Activated CD8-positive, alpha-beta memory T cell treated with anti-CD3 and anti-CD28 coated beads, Interleukin-2, amount 10 ng/mL, durations not matched to agents 7 days and 5 days (primary cell): ENCODE results near the gene GABRD. TPM values are rescaled to one million over a fixed set of nuclear protein-coding genes. Genes with fewer than 3 reads are reported as not detected.

ENCODE experiments used
- ATAC-seq: fragments of 150-1000 bp; cut with Tn5 transposase; one replicate; pipeline ENCODE4 v1.10.0; 2021; ENCODE audit warnings: moderate library complexity
- CTCF ChIA-PET: fragments of 350-600 bp; sonication (Branson Sonifier 250); formaldehyde crosslinking; loops from one replicate; lab custom pipeline; 2021; ENCODE audit warnings: antibody characterized with exemption; lab: Charles Lee
- DNase-seq: peaks from one replicate; pipeline ENCODE4 v3.0.0-alpha.2; 2020
- H3K27ac Mint-ChIP-seq: one replicate; pipeline ENCODE4 v1.8.0; 2021; ENCODE audit warnings: mild to moderate bottlenecking, mixed read lengths
- H3K27me3 Mint-ChIP-seq: one replicate; pipeline ENCODE4 v1.8.0; 2021; ENCODE audit warnings: mixed read lengths
- H3K36me3 Mint-ChIP-seq: one replicate; pipeline ENCODE4 v1.8.0; 2021; ENCODE audit warnings: mild to moderate bottlenecking, mixed read lengths
- H3K4me1 Mint-ChIP-seq: one replicate; pipeline ENCODE4 v1.8.0; 2021; ENCODE audit warnings: mixed read lengths
- H3K4me3 Mint-ChIP-seq: one replicate; pipeline ENCODE4 v1.8.0; 2021; ENCODE audit warnings: mild to moderate bottlenecking, moderate library complexity, mixed read lengths
- H3K9me3 Mint-ChIP-seq: one replicate; pipeline ENCODE4 v1.8.0; 2022; ENCODE audit warnings: low read depth, mixed read lengths
- total RNA-seq, 2 experiments: library from RNA; stranded (reverse); gene quantifications; one replicate each; pipeline ENCODE4 v1.2.3, GENCODE V29; 2021

The GABRD gene
- total RNA-seq, 2 experiments from 2014 or later: not detected

- no peak overlapping the region for H3K27ac Mint-ChIP-seq
- H3K36me3 Mint-ChIP-seq: no peaks in the 10 kb centered on the region
- H3K4me1 Mint-ChIP-seq: peaks cover 3% of the 10 kb centered on the region
- no peaks in the 10 kb centered on the region for H3K27me3 Mint-ChIP-seq
- CTCF ChIA-PET: no interaction called here
- DNase-seq (no peak), ATAC-seq (no peak)
- no peaks in the 10 kb centered on the region for H3K9me3 Mint-ChIP-seq
- no peak overlapping the region for H3K4me3 Mint-ChIP-seq
Measured at GRCh38 chr1:2027961-2028583, 8.9 kb downstream of the GABRD start.

- DNase-seq: no peak
- CTCF ChIA-PET: interaction anchor here (1.0 kb wide), 1 partner anchor 15 kb away, joined by 4 read pairs; no protein-coding TSS in a partner anchor
- Mint-ChIP-seq H3K9me3 (no peaks in the 10 kb centered on the region), H3K36me3 (no peaks in the 10 kb centered on the region), H3K27me3 (no peaks in the 10 kb centered on the region), H3K27ac (no peak overlapping the region), H3K4me3 (no peak overlapping the region), H3K4me1 (peaks cover 3% of the 10 kb centered on the region)
- no peak for ATAC-seq
Measured at GRCh38 chr1:2028870-2029560, 9.9 kb downstream of the GABRD start.

GRCh38 chr1:2029561-2029960 is 10.4 kb downstream of the GABRD start:
- CTCF ChIA-PET: interaction anchor here (1.0 kb wide), 1 partner anchor 14 kb away, joined by 4 read pairs; no protein-coding TSS in a partner anchor
- H3K27ac Mint-ChIP-seq: no peak overlapping the region
- no peak overlapping the region for H3K4me3 Mint-ChIP-seq
- no peaks in the 10 kb centered on the region for H3K27me3 Mint-ChIP-seq
- no peak for ATAC-seq
- peaks cover 3% of the 10 kb centered on the region for H3K4me1 Mint-ChIP-seq
- H3K9me3 Mint-ChIP-seq: no peaks in the 10 kb centered on the region
- H3K36me3 Mint-ChIP-seq: no peaks in the 10 kb centered on the region
- DNase-seq: no peak

GRCh38 chr1:2030076-2030871 is 11.1 kb downstream of the GABRD start:
- Mint-ChIP-seq H3K27ac (no peak overlapping the region), H3K36me3 (no peaks in the 10 kb centered on the region), H3K27me3 (no peaks in the 10 kb centered on the region), H3K4me1 (peaks cover 2% of the 10 kb centered on the region), H3K4me3 (no peak overlapping the region), H3K9me3 (no peaks in the 10 kb centered on the region)
- ATAC-seq (no peak), DNase-seq (no peak)
- CTCF ChIA-PET: interaction anchor here (0.6 to 1.6 kb wide), 4 partner anchors 14 to 43 kb away, joined by 3 to 4 read pairs (median 4); no protein-coding TSS in a partner anchor

GRCh38 chr1:2031546-2032540 is 12.7 kb downstream of the GABRD start:
- no peak for DNase-seq
- H3K27me3 Mint-ChIP-seq: no peaks in the 10 kb centered on the region
- no peaks in the 10 kb centered on the region for H3K36me3 Mint-ChIP-seq
- no peaks in the 10 kb centered on the region for H3K9me3 Mint-ChIP-seq
- no peak overlapping the region for H3K27ac Mint-ChIP-seq
- ATAC-seq: no peak
- H3K4me1 Mint-ChIP-seq: no peaks in the 10 kb centered on the region
- CTCF ChIA-PET: interaction anchor here (1.2 to 1.6 kb wide), 2 partner anchors 12 to 15 kb away, joined by 3 to 4 read pairs; no protein-coding TSS in a partner anchor
- H3K4me3 Mint-ChIP-seq: no peak overlapping the region

- DNase-seq: no peak
- H3K36me3 Mint-ChIP-seq: no peaks in the 10 kb centered on the region
- ATAC-seq: no peak
- no peaks in the 10 kb centered on the region for H3K4me1 Mint-ChIP-seq
- H3K4me3 Mint-ChIP-seq: no peak overlapping the region
- H3K9me3 Mint-ChIP-seq: no peaks in the 10 kb centered on the region
- H3K27ac Mint-ChIP-seq: no peak overlapping the region
- CTCF ChIA-PET: no interaction called here
- H3K27me3 Mint-ChIP-seq: no peaks in the 10 kb centered on the region
Measured at GRCh38 chr1:2032737-2033136, 13.6 kb downstream of the GABRD start.

GRCh38 chr1:2033165-2033564 is 14.0 kb downstream of the GABRD start:
- Mint-ChIP-seq H3K9me3 (no peaks in the 10 kb centered on the region), H3K4me3 (no peak overlapping the region), H3K4me1 (no peaks in the 10 kb centered on the region), H3K27ac (no peak overlapping the region), H3K36me3 (no peaks in the 10 kb centered on the region), H3K27me3 (no peaks in the 10 kb centered on the region)
- CTCF ChIA-PET: no interaction called here
- ATAC-seq: no peak
- DNase-seq: no peak

- ATAC-seq: no peak
- DNase-seq: no peak
- no peaks in the 10 kb centered on the region for H3K9me3 Mint-ChIP-seq
- no peak overlapping the region for H3K4me3 Mint-ChIP-seq
- H3K27ac Mint-ChIP-seq: no peak overlapping the region
- CTCF ChIA-PET: interaction anchor here (1.2 kb wide), 1 partner anchor 8 kb away, joined by 5 read pairs; no protein-coding TSS in a partner anchor
- H3K27me3 Mint-ChIP-seq: no peaks in the 10 kb centered on the region
- H3K4me1 Mint-ChIP-seq: no peaks in the 10 kb centered on the region
- H3K36me3 Mint-ChIP-seq: no peaks in the 10 kb centered on the region
Measured at GRCh38 chr1:2036287-2036686, 17.1 kb downstream of the GABRD start.

- no peak overlapping the region for H3K4me3 Mint-ChIP-seq
- ATAC-seq: no peak
- H3K27me3 Mint-ChIP-seq: no peaks in the 10 kb centered on the region
- no peaks in the 10 kb centered on the region for H3K4me1 Mint-ChIP-seq
- H3K9me3 Mint-ChIP-seq: no peaks in the 10 kb centered on the region
- no peaks in the 10 kb centered on the region for H3K36me3 Mint-ChIP-seq
- CTCF ChIA-PET: no interaction called here
- DNase-seq: no peak
- H3K27ac Mint-ChIP-seq: no peak overlapping the region
Measured at GRCh38 chr1:2037314-2037979, 18.3 kb downstream of the GABRD start.

- no peaks in the 10 kb centered on the region for H3K27me3 Mint-ChIP-seq
- no peak overlapping the region for H3K4me3 Mint-ChIP-seq
- no peaks in the 10 kb centered on the region for H3K4me1 Mint-ChIP-seq
- DNase-seq: no peak
- no peaks in the 10 kb centered on the region for H3K9me3 Mint-ChIP-seq
- H3K36me3 Mint-ChIP-seq: no peaks in the 10 kb centered on the region
- H3K27ac Mint-ChIP-seq: no peak overlapping the region
- CTCF ChIA-PET: no interaction called here
- no peak for ATAC-seq
Measured at GRCh38 chr1:2038229-2038628, 19.1 kb downstream of the GABRD start.

- DNase-seq: no peak
- Mint-ChIP-seq H3K36me3 (no peaks in the 10 kb centered on the region), H3K4me1 (no peaks in the 10 kb centered on the region), H3K4me3 (no peak overlapping the region), H3K27me3 (no peaks in the 10 kb centered on the region), H3K27ac (no peak overlapping the region), H3K9me3 (no peaks in the 10 kb centered on the region)
- CTCF ChIA-PET: no interaction called here
- no peak for ATAC-seq
Measured at GRCh38 chr1:2039251-2039650, 20.1 kb downstream of the GABRD start.

GRCh38 chr1:2041305-2041704 is 22.2 kb downstream of the GABRD start:
- no peaks in the 10 kb centered on the region for H3K9me3 Mint-ChIP-seq
- H3K27ac Mint-ChIP-seq: no peak overlapping the region
- no peaks in the 10 kb centered on the region for H3K36me3 Mint-ChIP-seq
- no peak for ATAC-seq
- no peak for DNase-seq
- peaks cover 8% of the 10 kb centered on the region for H3K4me1 Mint-ChIP-seq
- H3K4me3 Mint-ChIP-seq: no peak overlapping the region
- CTCF ChIA-PET: interaction anchor here (1.2 kb wide), 1 partner anchor 81 kb away, joined by 3 read pairs; no protein-coding TSS in a partner anchor
- H3K27me3 Mint-ChIP-seq: no peaks in the 10 kb centered on the region
